Testis (tissue), 3 donors: ENCODE measurements around the gene GSTM1. TPM values are rescaled to one million over a fixed set of nuclear protein-coding genes. Genes with fewer than 3 reads are reported as not detected.
A peak's percentile ranks its signal among the peaks of the same experiment; 100 is the strongest.
"Not testable (repeated sequence)": the region's sequence is repeated elsewhere in the genome, so short reads cannot be mapped to it uniquely, and the experiment has no call there.

Experiments
- DNase-seq: peaks from one replicate; pipeline ENCODE4 v3.0.0-alpha.2; 2019
- H3K27ac ChIP-seq, 2 donors: fragments of 200-600 bp; sonication (generic); one replicate each; pipeline ENCODE4 v1.5.1; 2019
- H3K27me3 ChIP-seq: fragments of 200-600 bp; sonication (generic); one replicate; pipeline ENCODE4 v1.5.1; 2019
- H3K36me3 ChIP-seq: fragments of 200-600 bp; sonication (generic); one replicate; pipeline ENCODE4 v1.5.1; 2017; ENCODE audit warnings: low read depth; ENCODE audit errors: missing control alignments
- H3K4me1 ChIP-seq: fragments of 200-600 bp; sonication (generic); one replicate; pipeline ENCODE4 v1.5.1; 2019
- H3K4me3 ChIP-seq, 2 donors: fragments of 200-600 bp; sonication (generic); one replicate each; pipeline ENCODE4 v1.5.1; 2017 to 2019
- H3K9me3 ChIP-seq: fragments of 200-600 bp; sonication (generic); one replicate; pipeline ENCODE4 v1.5.1; 2017
- POLR2A ChIP-seq: fragments of 450-650 bp; IDR thresholded peaks from one replicate; pipeline ENCODE4 v1.6.1; 2017; ENCODE audit warnings: antibody characterized with exemption, mild to moderate bottlenecking, moderate library complexity
- WGBS, 2 donors: methylation state at CpG; one replicate each; pipeline ENCODE4 v1.1.5; 2018; 5-methylcytosine and 5-hydroxymethylcytosine counted together
- intact Hi-C: fragments of 100-400 bp; cut with DNase I; formaldehyde crosslinking; loops from one replicate; pipeline ENCODE4 v1.15.1; 2023; ENCODE audit warnings: low total_unique reads
- polyA plus RNA-seq: library from polyadenylated mRNA; stranded (reverse); fragments of 350-450 nt; fragmentation: Illumina TruSeq; extraction: RNeasy Lipid Tissue Mini Kit (QIAGEN cat#74804); gene quantifications from one replicate; pipeline ENCODE4 v1.2.3, GENCODE V29; 2014; ENCODE audit warnings: low read depth, low replicate concordance; ENCODE audit not compliant: insufficient read depth
- total RNA-seq, 2 donors: library from RNA; depleted of rRNA; stranded (reverse); fragments of >200 nt; gene quantifications; one replicate each; pipeline ENCODE4 v1.2.3, GENCODE V29; 2016
- TF ChIP-seq, protein P1 (sequence below), 3 experiments: fragments of 450-650 bp in 2 of 3; fragments of 200-600 bp in 1 of 3; sonication (generic) in 1 of 3; IDR thresholded peaks; one replicate each; pipeline ENCODE4 v1.5.1; 2016 to 2019; ENCODE audit warnings: antibody characterized with exemption in 3 of 3, mild to moderate bottlenecking in 2 of 3, moderate library complexity in 1 of 3

GSTM1 gene
- total and polyA plus RNA-seq, 3 donors from 2014 or later = not detected

GRCh38 chr1:109657970-109658369 lies 29.6 kb upstream of the GSTM1 start:
- no peaks in the 10 kb centered on the region for H3K27me3 ChIP-seq
- H3K4me1 ChIP-seq = peaks cover 29% of the 10 kb centered on the region
- intact Hi-C loops = no loop called here
- TF ChIP-seq, protein P1, sequence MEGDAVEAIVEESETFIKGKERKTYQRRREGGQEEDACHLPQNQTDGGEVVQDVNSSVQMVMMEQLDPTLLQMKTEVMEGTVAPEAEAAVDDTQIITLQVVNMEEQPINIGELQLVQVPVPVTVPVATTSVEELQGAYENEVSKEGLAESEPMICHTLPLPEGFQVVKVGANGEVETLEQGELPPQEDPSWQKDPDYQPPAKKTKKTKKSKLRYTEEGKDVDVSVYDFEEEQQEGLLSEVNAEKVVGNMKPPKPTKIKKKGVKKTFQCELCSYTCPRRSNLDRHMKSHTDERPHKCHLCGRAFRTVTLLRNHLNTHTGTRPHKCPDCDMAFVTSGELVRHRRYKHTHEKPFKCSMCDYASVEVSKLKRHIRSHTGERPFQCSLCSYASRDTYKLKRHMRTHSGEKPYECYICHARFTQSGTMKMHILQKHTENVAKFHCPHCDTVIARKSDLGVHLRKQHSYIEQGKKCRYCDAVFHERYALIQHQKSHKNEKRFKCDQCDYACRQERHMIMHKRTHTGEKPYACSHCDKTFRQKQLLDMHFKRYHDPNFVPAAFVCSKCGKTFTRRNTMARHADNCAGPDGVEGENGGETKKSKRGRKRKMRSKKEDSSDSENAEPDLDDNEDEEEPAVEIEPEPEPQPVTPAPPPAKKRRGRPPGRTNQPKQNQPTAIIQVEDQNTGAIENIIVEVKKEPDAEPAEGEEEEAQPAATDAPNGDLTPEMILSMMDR (IDR thresholded peaks at IDR 0.05) = no peak
- no peak for TF ChIP-seq POLR2A
- no peak overlapping the region for H3K27ac ChIP-seq
- no peak overlapping the region for H3K4me3 ChIP-seq
- H3K9me3 ChIP-seq = no peaks in the 10 kb centered on the region
- WGBS, 2 donors = 76 to 83% methylated on average over 7 of the region's 7 CpGs
- H3K36me3 ChIP-seq = no peaks in the 10 kb centered on the region
- DNase-seq = no peak

DNA sequence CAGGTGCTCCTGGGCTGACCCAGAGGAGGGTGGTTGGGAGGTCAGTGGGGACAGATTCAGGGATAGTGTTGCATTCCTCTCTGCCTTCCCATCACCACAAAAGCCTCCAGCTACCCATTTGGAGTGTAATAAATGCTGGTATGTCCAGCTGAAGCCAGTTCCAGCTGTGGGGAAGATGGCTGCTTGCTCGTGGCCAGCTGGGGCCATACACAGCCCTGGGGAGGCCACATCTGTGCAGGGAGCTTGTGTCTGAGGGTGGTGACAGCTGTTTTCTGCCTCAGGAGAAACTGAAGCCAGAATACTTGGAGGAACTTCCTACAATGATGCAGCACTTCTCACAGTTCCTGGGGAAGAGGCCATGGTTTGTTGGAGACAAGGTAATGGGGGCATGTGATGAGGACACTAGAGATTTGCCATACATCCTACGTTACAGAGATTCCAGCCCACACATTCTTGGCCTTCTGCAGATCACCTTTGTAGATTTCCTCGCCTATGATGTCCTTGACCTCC lies 29.0 kb upstream of the GSTM1 start:
- H3K4me1 ChIP-seq = peaks cover 29% of the 10 kb centered on the region
- H3K36me3 ChIP-seq = no peaks in the 10 kb centered on the region
- H3K9me3 ChIP-seq = no peaks in the 10 kb centered on the region
- intact Hi-C loops = no loop called here
- 28 to 38% methylated on average over 3 of the region's 3 CpGs for WGBS, 2 donors
- no peak overlapping the region for H3K4me3 ChIP-seq
- TF ChIP-seq, protein P1 (IDR thresholded peaks at IDR 0.05) = no peak
- no peak for TF ChIP-seq POLR2A
- H3K27me3 ChIP-seq = no peaks in the 10 kb centered on the region
- no peak overlapping the region for H3K27ac ChIP-seq
- no peak for DNase-seq

DNA sequence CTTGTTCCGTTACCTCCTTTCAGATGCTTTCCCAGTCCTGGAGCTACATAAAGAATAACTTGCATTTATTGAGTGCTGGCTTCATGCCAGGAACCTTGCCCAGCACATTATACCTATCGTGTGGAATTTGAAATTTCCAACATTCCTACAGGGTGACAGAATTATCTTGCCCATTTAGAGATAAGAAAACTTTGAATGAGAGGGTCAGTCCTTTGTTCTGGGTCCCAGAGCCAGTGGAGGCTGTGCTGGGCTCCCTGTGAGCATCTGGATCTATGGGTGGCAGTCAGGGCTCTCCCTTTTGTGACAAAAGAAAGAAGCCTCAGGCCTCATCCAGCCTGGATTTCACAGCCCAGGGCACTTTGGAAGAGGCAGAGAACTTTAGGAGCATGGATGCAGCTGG lies 28.5 kb upstream of the GSTM1 start:
- Histone ChIP-seq H3K27ac (no peak overlapping the region), H3K36me3 (no peaks in the 10 kb centered on the region), H3K4me3 (no peak overlapping the region), H3K9me3 (no peaks in the 10 kb centered on the region), H3K4me1 (peaks cover 29% of the 10 kb centered on the region), H3K27me3 (no peaks in the 10 kb centered on the region)
- intact Hi-C loops = no loop called here
- no peak for TF ChIP-seq POLR2A
- TF ChIP-seq, protein P1 (IDR thresholded peaks at IDR 0.05) = no peak
- WGBS, 2 donors = 58 to 66% methylated on average over 2 of the region's 2 CpGs
- DNase-seq = no peak

DNA sequence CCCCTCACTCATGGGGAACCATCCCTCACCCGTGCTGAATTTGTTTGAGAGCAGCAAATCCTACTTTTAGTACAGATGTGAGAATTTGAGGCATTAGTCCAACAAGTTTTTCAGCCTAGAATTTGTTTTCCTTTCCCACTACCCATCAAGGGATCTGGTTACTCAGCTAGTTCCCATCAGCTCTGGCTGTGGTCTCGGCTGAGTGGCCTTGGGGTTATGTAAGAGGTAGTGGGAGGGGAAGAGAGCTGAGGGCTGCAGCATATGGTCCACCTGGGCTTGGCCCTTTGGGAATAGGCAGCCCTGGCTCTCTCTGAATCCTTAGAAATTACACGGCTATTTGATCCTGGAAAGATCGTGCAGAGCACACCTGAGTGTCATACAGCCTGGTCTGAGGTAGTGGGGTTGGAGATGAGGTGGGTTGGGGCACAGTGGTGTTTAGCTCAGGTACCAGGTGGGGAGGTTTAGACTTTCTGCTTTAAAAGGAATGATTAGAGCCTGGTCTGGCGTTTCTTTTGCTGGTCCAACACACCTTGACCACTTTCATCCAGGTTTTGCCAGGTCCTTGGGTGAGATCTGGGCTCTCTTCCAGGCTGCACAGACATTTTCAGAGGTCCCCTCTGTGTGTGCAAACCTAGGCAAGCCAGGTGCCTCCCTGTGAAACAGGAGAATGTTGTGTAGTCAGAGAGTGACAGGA lies 27.5 kb upstream of the GSTM1 start:
- Histone ChIP-seq H3K27ac (no peak overlapping the region), H3K36me3 (no peaks in the 10 kb centered on the region), H3K27me3 (no peaks in the 10 kb centered on the region), H3K4me1 (peaks cover 21% of the 10 kb centered on the region), H3K9me3 (no peaks in the 10 kb centered on the region), H3K4me3 (no peak overlapping the region)
- intact Hi-C loops = no loop called here
- WGBS, 2 donors = 51 to 59% methylated on average over 5 of the region's 5 CpGs
- peak; percentile 44 for DNase-seq
- TF ChIP-seq POLR2A = no peak
- TF ChIP-seq, protein P1 (IDR thresholded peaks at IDR 0.05) = no peak

- 70 to 74% methylated on average over 3 to 4 of the region's 4 CpGs for WGBS, 2 donors
- H3K4me3 ChIP-seq, H3K27ac ChIP-seq, DNase-seq, intact Hi-C loops, H3K9me3 ChIP-seq, H3K27me3 ChIP-seq, H3K36me3 ChIP-seq: not testable (repeated sequence)
- H3K4me1 ChIP-seq = peaks cover 19% of the 10 kb centered on the region
Measured at GRCh38 chr1:109660691-109661026, 27.0 kb upstream of the GSTM1 start.
